AG04450 (cell line): ENCODE data around the gene PELI2. TPM values are rescaled to one million over a fixed set of nuclear protein-coding genes. Genes with fewer than 3 reads are reported as not detected.

Experiments
- CTCF ChIA-PET: fragments of 300-600, 350-600 bp; formaldehyde crosslinking; extraction: SDS; loops from one replicate; lab custom pipeline; 2022; ENCODE audit warnings: antibody characterized with exemption, inconsistent platforms; lab: Charles Lee
- POLR2A ChIA-PET: fragments of 350-600 bp; formaldehyde crosslinking; extraction: SDS; loops from one replicate; lab custom pipeline; 2021; ENCODE audit warnings: antibody characterized with exemption, inconsistent platforms; lab: Yijun Ruan, JAX
- DNase-seq: peaks from one replicate; pipeline ENCODE4 v3.0.0-alpha.2; 2011; ENCODE audit warnings: low read depth, low spot score
- H3K27ac ChIP-seq: one replicate; pipeline ENCODE4 v1.5.1; 2012; ENCODE audit warnings: low read depth, low read length, control low read depth
- H3K27me3 ChIP-seq: one replicate; pipeline ENCODE4 v1.6.0; 2012; ENCODE audit warnings: low read length; ENCODE audit not compliant: control insufficient read depth, insufficient read depth
- H3K4me3 ChIP-seq: 2 replicates; pipeline ENCODE4 v1.5.1; 2011; ENCODE audit warnings: mild to moderate bottlenecking, low read depth, low read length, control low read depth
- H3K9me3 ChIP-seq: 2 replicates; pipeline ENCODE4 v1.5.1; 2012; ENCODE audit warnings: low read length; ENCODE audit not compliant: control insufficient read depth, insufficient read depth
- polyA plus RNA-seq: library from polyadenylated mRNA; depleted of rRNA; stranded (reverse); fragments of >200 nt; gene quantifications from 2 replicates; pipeline ENCODE4 v1.2.3, GENCODE V29; 2011
- TF ChIP-seq, protein P1 (sequence below): IDR thresholded peaks from 2 replicates; pipeline ENCODE4 v1.5.1; 2011; ENCODE audit warnings: low read depth, low read length, control low read depth, inconsistent platforms

PELI2 gene
- polyA plus RNA-seq, 1 experiment, result 25.7 TPM

- H3K9me3 ChIP-seq, result no peaks in the 10 kb centered on the region
- no peaks in the 10 kb centered on the region for H3K27me3 ChIP-seq
- TF ChIP-seq, protein P1, sequence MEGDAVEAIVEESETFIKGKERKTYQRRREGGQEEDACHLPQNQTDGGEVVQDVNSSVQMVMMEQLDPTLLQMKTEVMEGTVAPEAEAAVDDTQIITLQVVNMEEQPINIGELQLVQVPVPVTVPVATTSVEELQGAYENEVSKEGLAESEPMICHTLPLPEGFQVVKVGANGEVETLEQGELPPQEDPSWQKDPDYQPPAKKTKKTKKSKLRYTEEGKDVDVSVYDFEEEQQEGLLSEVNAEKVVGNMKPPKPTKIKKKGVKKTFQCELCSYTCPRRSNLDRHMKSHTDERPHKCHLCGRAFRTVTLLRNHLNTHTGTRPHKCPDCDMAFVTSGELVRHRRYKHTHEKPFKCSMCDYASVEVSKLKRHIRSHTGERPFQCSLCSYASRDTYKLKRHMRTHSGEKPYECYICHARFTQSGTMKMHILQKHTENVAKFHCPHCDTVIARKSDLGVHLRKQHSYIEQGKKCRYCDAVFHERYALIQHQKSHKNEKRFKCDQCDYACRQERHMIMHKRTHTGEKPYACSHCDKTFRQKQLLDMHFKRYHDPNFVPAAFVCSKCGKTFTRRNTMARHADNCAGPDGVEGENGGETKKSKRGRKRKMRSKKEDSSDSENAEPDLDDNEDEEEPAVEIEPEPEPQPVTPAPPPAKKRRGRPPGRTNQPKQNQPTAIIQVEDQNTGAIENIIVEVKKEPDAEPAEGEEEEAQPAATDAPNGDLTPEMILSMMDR, result no peak
- CTCF ChIA-PET, result interaction anchor here (1.1 to 4.0 kb wide), 3 partner anchors 218 to 388 kb away, joined by 4 to 15 read pairs (median 5); no protein-coding TSS in a partner anchor
- H3K4me3 ChIP-seq, result no peak overlapping the region
- POLR2A ChIA-PET, result interaction anchor here (0.6 to 1.1 kb wide), 2 partner anchors 179 to 218 kb away, joined by 3 to 5 read pairs; no protein-coding TSS in a partner anchor
- no peak for DNase-seq
- no peak overlapping the region for H3K27ac ChIP-seq
Measured at GRCh38 chr14:56121816-56122215, 3.6 kb downstream of the PELI2 start.

- H3K27ac ChIP-seq, result no peak overlapping the region
- H3K9me3 ChIP-seq, result no peaks in the 10 kb centered on the region
- CTCF ChIA-PET, result interaction anchor here (2.0 to 4.0 kb wide), 2 partner anchors 218 to 352 kb away, joined by 7 to 15 read pairs; no protein-coding TSS in a partner anchor
- H3K27me3 ChIP-seq, result no peaks in the 10 kb centered on the region
- DNase-seq, result no peak
- POLR2A ChIA-PET, result no interaction called here
- TF ChIP-seq, protein P1, result no peak
- H3K4me3 ChIP-seq, result no peak overlapping the region
Measured at GRCh38 chr14:56122301-56122700, 4.1 kb downstream of the PELI2 start.

GRCh38 chr14:56124327-56124726 lies 6.1 kb downstream of the PELI2 start:
- H3K27ac ChIP-seq, result no peak overlapping the region
- CTCF ChIA-PET, result interaction anchor here (2.0 to 4.0 kb wide), 2 partner anchors 216 to 350 kb away, joined by 7 to 15 read pairs; no protein-coding TSS in a partner anchor
- no peaks in the 10 kb centered on the region for H3K27me3 ChIP-seq
- no peak for DNase-seq
- no peaks in the 10 kb centered on the region for H3K9me3 ChIP-seq
- TF ChIP-seq, protein P1, result no peak
- POLR2A ChIA-PET, result no interaction called here
- H3K4me3 ChIP-seq, result no peak overlapping the region

DNA sequence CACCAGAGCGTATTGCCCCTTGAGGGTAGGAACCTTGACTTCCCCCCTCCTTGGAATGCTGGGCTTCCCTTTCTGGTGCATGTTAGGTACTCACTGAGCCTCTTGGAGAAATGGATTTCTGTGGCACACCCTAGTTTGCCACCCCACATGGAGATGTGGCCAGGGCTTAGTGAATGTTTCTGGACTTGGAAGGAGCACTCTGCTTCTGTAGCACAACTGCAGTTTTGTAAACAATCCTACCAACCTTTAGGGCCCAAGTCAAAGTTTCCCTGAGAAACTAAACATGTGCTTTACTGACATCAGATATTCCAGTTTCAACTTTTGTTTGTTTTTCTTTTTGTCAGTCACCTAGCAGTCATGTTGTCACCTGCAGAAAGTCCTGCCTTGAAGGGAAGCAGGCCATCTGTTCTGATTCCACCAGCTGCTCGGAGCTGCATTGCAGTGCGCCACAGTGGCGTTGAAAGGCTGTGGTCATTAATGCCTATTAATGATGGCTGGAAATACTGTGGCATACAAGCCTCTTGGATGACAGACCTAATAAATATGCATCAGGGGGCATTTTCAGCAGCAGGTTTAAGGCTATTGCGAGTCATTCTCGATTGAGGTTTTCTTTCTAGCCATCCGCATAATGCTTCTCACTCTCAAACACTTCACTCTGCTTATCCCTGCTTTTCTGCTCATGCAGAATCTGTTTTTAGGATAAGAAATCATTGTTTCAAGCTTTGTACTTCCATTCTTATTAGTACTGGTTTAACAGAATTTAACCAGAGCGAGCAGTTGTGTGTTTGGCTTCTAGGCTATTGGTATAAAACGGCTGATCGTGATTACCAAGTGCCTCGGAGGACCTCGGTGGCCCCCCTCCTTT lies 7.8 kb downstream of the PELI2 start:
- POLR2A ChIA-PET, result no interaction called here
- CTCF ChIA-PET, result no interaction called here

More for the DNA sequence above, 7.8 kb downstream of the PELI2 start:
- H3K27ac ChIP-seq, result no peak overlapping the region
- no peak for DNase-seq
- no peaks in the 10 kb centered on the region for H3K27me3 ChIP-seq
- H3K9me3 ChIP-seq, result no peaks in the 10 kb centered on the region
- TF ChIP-seq, protein P1, result no peak
- no peak overlapping the region for H3K4me3 ChIP-seq
